ENCODE results near the gene CRISPLD2. TPM values are rescaled to one million over a fixed set of nuclear protein-coding genes. Genes with fewer than 3 reads are reported as not detected.

Gene CRISPLD2
- polyA plus RNA-seq, 1 donor from 2014 or later: 0.06 TPM

GRCh38 chr16:84950906-84951305, 131.1 kb downstream of the CRISPLD2 start:
- Histone ChIP-seq H3K4me2 (ENCODE audit: low read length) (no peak overlapping the region), H3K9me2 (ENCODE audit: insufficient read depth, low read length) (no peaks in the 10 kb centered on the region), H3K27me3 (ENCODE audit: insufficient read depth, low read depth, low read length) (no peaks in the 10 kb centered on the region), H3K79me2 (replicated peaks; ENCODE audit: insufficient read depth, low read length) (no peaks in the 10 kb centered on the region), H3K9ac (ENCODE audit: low read length) (no peak overlapping the region), H3F3A (ENCODE audit: insufficient read depth, low read length, poor library complexity, severe bottlenecking) (no peaks in the 10 kb centered on the region), H3K36me3 (ENCODE audit: insufficient read depth, low read length) (no peaks in the 10 kb centered on the region), H4K20me1 (ENCODE audit: insufficient read depth) (no peaks in the 10 kb centered on the region), H3K27ac (ENCODE audit: low read length) (no peak overlapping the region), H2AFZ (ENCODE audit: low read depth, low read length) (no peak overlapping the region), H3K9me3 (ENCODE audit: low read length) (no peaks in the 10 kb centered on the region), H3K4me3 (ENCODE audit: low read length) (no peak overlapping the region)
- no peak for TF ChIP-seq POLR2AphosphoS5 (IDR thresholded peaks at IDR 0.05)
- TF ChIP-seq EP300 (conservative IDR thresholded peaks at IDR 0.05; ENCODE audit: poor library complexity, severe bottlenecking): no peak
- TF ChIP-seq REST (IDR thresholded peaks at IDR 0.05; ENCODE audit: borderline replicate concordance): no peak
- no peak for TF ChIP-seq SMC3 (conservative IDR thresholded peaks at IDR 0.05; ENCODE audit: poor library complexity)
- TF ChIP-seq EZH2 (IDR thresholded peaks at IDR 0.05; ENCODE audit: borderline replicate concordance, insufficient read depth, low read length, poor library complexity, severe bottlenecking): no peak
- TF ChIP-seq RAD21 (conservative IDR thresholded peaks at IDR 0.05): no peak
- no peak for TF ChIP-seq TAF1 (IDR thresholded peaks at IDR 0.05; ENCODE audit: low read depth)
- TF ChIP-seq CTCF (IDR thresholded peaks at IDR 0.05; ENCODE audit: poor library complexity, severe bottlenecking): no peak
- no peak for TF ChIP-seq MXI1 (conservative IDR thresholded peaks at IDR 0.05; ENCODE audit: poor library complexity, severe bottlenecking)

- no peak for TF ChIP-seq TAF1 (IDR thresholded peaks at IDR 0.05; ENCODE audit: low read depth)
- TF ChIP-seq EP300 (conservative IDR thresholded peaks at IDR 0.05; ENCODE audit: poor library complexity, severe bottlenecking): no peak
- no peak for TF ChIP-seq MXI1 (conservative IDR thresholded peaks at IDR 0.05; ENCODE audit: poor library complexity, severe bottlenecking)
- peak; percentile 80 for TF ChIP-seq SMC3 (conservative IDR thresholded peaks at IDR 0.05; ENCODE audit: poor library complexity)
- peak; percentile 68 for TF ChIP-seq RAD21 (conservative IDR thresholded peaks at IDR 0.05)
- TF ChIP-seq REST (IDR thresholded peaks at IDR 0.05; ENCODE audit: borderline replicate concordance): no peak
- no peak for TF ChIP-seq EZH2 (IDR thresholded peaks at IDR 0.05; ENCODE audit: borderline replicate concordance, insufficient read depth, low read length, poor library complexity, severe bottlenecking)
- TF ChIP-seq POLR2AphosphoS5 (IDR thresholded peaks at IDR 0.05): no peak
- peak; percentile 75 for TF ChIP-seq CTCF (IDR thresholded peaks at IDR 0.05; ENCODE audit: poor library complexity, severe bottlenecking)
- H4K20me1 ChIP-seq (ENCODE audit: insufficient read depth): no peaks in the 10 kb centered on the region
- no peak overlapping the region for H3K9ac ChIP-seq (ENCODE audit: low read length)
- no peaks in the 10 kb centered on the region for H3K79me2 ChIP-seq (replicated peaks; ENCODE audit: insufficient read depth, low read length)
- no peaks in the 10 kb centered on the region for H3K36me3 ChIP-seq (ENCODE audit: insufficient read depth, low read length)
- H3K4me2 ChIP-seq (ENCODE audit: low read length): no peak overlapping the region
- no peaks in the 10 kb centered on the region for H3K9me3 ChIP-seq (ENCODE audit: low read length)
- H3F3A ChIP-seq (ENCODE audit: insufficient read depth, low read length, poor library complexity, severe bottlenecking): no peaks in the 10 kb centered on the region
- H3K9me2 ChIP-seq (ENCODE audit: insufficient read depth, low read length): no peaks in the 10 kb centered on the region
- no peaks in the 10 kb centered on the region for H3K27me3 ChIP-seq (ENCODE audit: insufficient read depth, low read depth, low read length)
- no peak overlapping the region for H3K27ac ChIP-seq (ENCODE audit: low read length)
- H2AFZ ChIP-seq (ENCODE audit: low read depth, low read length): no peak overlapping the region
- H3K4me3 ChIP-seq (ENCODE audit: low read length): no peak overlapping the region
Observed at GRCh38 chr16:84952335-84953189, 132.8 kb downstream of the CRISPLD2 start.
